K562 (cell line): ENCODE measurements around the gene TSPAN14. TPM values are rescaled to one million over a fixed set of nuclear protein-coding genes. Genes with fewer than 3 reads are reported as not detected.

Experiments used
- ATF4 ChIP-seq: fragments of 450-650 bp; formaldehyde crosslinking; IDR thresholded peaks from 2 replicates; pipeline ENCODE4 v1.4.0; 2022; ENCODE audit warnings: mild to moderate bottlenecking, moderate library complexity
- BCOR ChIP-seq: fragments of 450-650 bp; IDR thresholded peaks from 2 replicates; pipeline ENCODE4 v1.6.1; 2016
- BRD9 ChIP-seq: fragments of 450-650 bp; IDR thresholded peaks from 2 replicates; pipeline ENCODE4 v1.6.1; 2018; ENCODE audit warnings: low read depth; ENCODE audit not compliant: partially characterized antibody
- CBFA2T3 ChIP-seq: fragments of 450-650 bp; IDR thresholded peaks from 2 replicates; pipeline ENCODE4 v1.6.1; 2017
- CREB1 ChIP-seq, 2 experiments: sonication (generic) in 1 of 2; formaldehyde crosslinking in 1 of 2; IDR thresholded peaks; 2 replicates each; pipeline versions ENCODE4 v1.6.1 to v1.8.0; 2012 to 2022; ENCODE audit warnings: inconsistent platforms in 1 of 2, mild to moderate bottlenecking in 1 of 2, missing genetic modification reagents in 1 of 2, moderate library complexity in 1 of 2
- CREM ChIP-seq: IDR thresholded peaks from 2 replicates; pipeline ENCODE4 v1.6.1; 2014; ENCODE audit warnings: antibody characterized with exemption, low read depth
- DPF2 ChIP-seq: fragments of 450-650 bp; IDR thresholded peaks from 2 replicates; pipeline ENCODE4 v1.6.1; 2016
- ELF1 ChIP-seq: fragments of 200-800 bp; sonication (Bioruptor generic); IDR thresholded peaks from 2 replicates; pipeline ENCODE4 v1.6.1; 2016; ENCODE audit warnings: missing genetic modification characterization, missing compliant biosample characterization
- EWSR1 ChIP-seq: fragments of 450-650 bp; IDR thresholded peaks from 2 replicates; pipeline ENCODE4 v1.6.1; 2018; ENCODE audit warnings: borderline replicate concordance, mild to moderate bottlenecking, low read depth, moderate library complexity; ENCODE audit not compliant: partially characterized antibody
- HNRNPLL ChIP-seq: fragments of 200-400 bp; formaldehyde crosslinking; IDR thresholded peaks from 2 replicates; pipeline ENCODE4 v1.6.1; 2017; ENCODE audit warnings: low read length, low read depth, mild to moderate bottlenecking; ENCODE audit not compliant: poor library complexity, severe bottlenecking
- MCM3 ChIP-seq: fragments of 450-650 bp; IDR thresholded peaks from 2 replicates; pipeline ENCODE4 v1.6.1; 2016
- MYBL2 ChIP-seq, 2 experiments: fragments of 450-650 bp in 1 of 2; sonication (generic) in 1 of 2; formaldehyde crosslinking in 1 of 2; IDR thresholded peaks; 2 replicates each; pipeline versions ENCODE4 v1.6.1 to v1.8.1; 2017 to 2022; ENCODE audit warnings: borderline replicate concordance in 1 of 2, inconsistent platforms in 1 of 2, low read depth in 1 of 2, mild to moderate bottlenecking in 1 of 2, missing genetic modification reagents in 1 of 2, moderate library complexity in 1 of 2
- NR2C2 ChIP-seq, 2 experiments: fragments of 200-800 bp in 1 of 2; sonication (Bioruptor generic) in 1 of 2; sonication (generic) in 1 of 2; formaldehyde crosslinking in 1 of 2; IDR thresholded peaks; 2 replicates each; pipeline versions ENCODE4 v1.6.1 to v1.8.0; 2016 to 2022; ENCODE audit warnings: mild to moderate bottlenecking in 1 of 2, missing compliant biosample characterization in 1 of 2, missing genetic modification characterization in 1 of 2, missing genetic modification reagents in 1 of 2
- PURB ChIP-seq: sonication (generic); formaldehyde crosslinking; IDR thresholded peaks from 2 replicates; pipeline ENCODE4 v1.9.0; 2021; ENCODE audit warnings: low read depth, mild to moderate bottlenecking, missing genetic modification reagents
- RCOR1 ChIP-seq, 2 experiments: IDR thresholded peaks; 2 replicates each; pipeline ENCODE4 v1.6.1; 2012; ENCODE audit warnings: low read depth in 2 of 2, low read length in 2 of 2, borderline replicate concordance in 1 of 2, improper control_type of control experiment in 1 of 2
- SMARCC2 ChIP-seq: fragments of 450-650 bp; IDR thresholded peaks from 2 replicates; pipeline ENCODE4 v1.6.1; 2017; ENCODE audit warnings: antibody characterized with exemption, moderate library complexity, mild to moderate bottlenecking, low read depth
- SPI1 ChIP-seq: IDR thresholded peaks from 2 replicates; pipeline ENCODE4 v1.6.1; 2011; ENCODE audit warnings: low read depth, low read length, control low read depth, borderline replicate concordance
- STAG1 ChIP-seq: sonication (generic); formaldehyde crosslinking; IDR thresholded peaks from 2 replicates; pipeline ENCODE4 v1.5.0; 2020; ENCODE audit warnings: missing genetic modification reagents, borderline replicate concordance
- TAF1 ChIP-seq: IDR thresholded peaks from 2 replicates; pipeline ENCODE4 v1.6.1; 2011; ENCODE audit warnings: mild to moderate bottlenecking, low read length, moderate library complexity; ENCODE audit not compliant: insufficient read depth, control insufficient read depth, severe bottlenecking; ENCODE audit errors: extremely low read depth
- THRAP3 ChIP-seq: fragments of 450-650 bp; IDR thresholded peaks from 2 replicates; pipeline ENCODE4 v1.6.1; 2016; ENCODE audit warnings: mild to moderate bottlenecking, inconsistent platforms, borderline replicate concordance
- TRIM24 ChIP-seq, 2 experiments: fragments of 450-650 bp; IDR thresholded peaks; 2 replicates each; pipeline ENCODE4 v1.6.1; 2016
- TSHZ1 ChIP-seq: fragments of 250-450 bp; sonication (Bioruptor Pico); IDR thresholded peaks from 2 replicates; pipeline ENCODE4 v1.4.0; 2020; ENCODE audit warnings: mild to moderate bottlenecking, moderate library complexity
- WHSC1 ChIP-seq: IDR thresholded peaks from one replicate; pipeline ENCODE4 v1.6.1; 2012; ENCODE audit warnings: low read length, control low read depth, inconsistent platforms
- ZNF184 ChIP-seq: sonication (generic); formaldehyde crosslinking; IDR thresholded peaks from 2 replicates; pipeline ENCODE4 v1.5.0; 2020; ENCODE audit warnings: missing genetic modification reagents
- ZNF583 ChIP-seq: fragments of 250-450 bp; sonication (Bioruptor Pico); IDR thresholded peaks from 2 replicates; pipeline ENCODE4 v1.4.0; 2020
- ZNF764 ChIP-seq: fragments of 250-450 bp; sonication (Bioruptor Pico); IDR thresholded peaks from 2 replicates; pipeline ENCODE4 v1.4.0; 2020; ENCODE audit warnings: low read depth, mild to moderate bottlenecking, moderate library complexity
- polyA plus RNA-seq, 8 experiments: library from polyadenylated mRNA; depleted of rRNA in 4 of 8; stranded (reverse) in 5 of 8; unstranded in 3 of 8; fragments of >200 nt; fragmentation: Nextera tagmentation in 2 of 8; fragmentation: Illumina TruSeq in 1 of 8; extraction: Ambion mirVana in 2 of 8; extraction: Trizol in 1 of 8; gene quantifications; 2 replicates each; pipeline versions ENCODE4 v1.2.1 to v1.2.3, GENCODE V29; 2011 to 2014; ENCODE audit warnings: inconsistent platforms in 1 of 8, missing spikeins in 1 of 8
- total RNA-seq, 7 experiments: library from RNA; depleted of rRNA in 6 of 7; stranded (reverse); fragments of >200 nt in 6 of 7; fragmentation: Illumina TruSeq in 2 of 7; extraction: Trizol in 2 of 7; gene quantifications; 2 replicates each; pipeline versions ENCODE4 v1.2.1 to v1.2.3, GENCODE V29; 2011 to 2021; ENCODE audit warnings: low replicate concordance in 1 of 7

TSPAN14 gene
- total and polyA plus RNA-seq, 9 of the 15 experiments (the other 6 are each of a cell fraction or from before 2014, with no cell fraction given): 5.8 to 92.9 (median 23.3) TPM

- TF ChIP-seq DPF2: no peak
- TF ChIP-seq SMARCC2: no peak
- TF ChIP-seq RCOR1 (IDR thresholded peaks at IDR 0.05; ENCODE audit: borderline replicate concordance in 1 of 2, low read depth in 2 of 2, low read length in 2 of 2): no peak
- no peak for TF ChIP-seq BCOR
- peak; percentile 89 for TF ChIP-seq CREM
- no peak for TF ChIP-seq CREB1 (IDR thresholded peaks at IDR 0.05)
- peak; percentile 54 for TF ChIP-seq CREB1 (CRISPR knock-in tag; IDR thresholded peaks at IDR 0.05)
- TF ChIP-seq WHSC1: no peak
- no peak for TF ChIP-seq ZNF184 (CRISPR knock-in tag)
- TF ChIP-seq PURB (CRISPR knock-in tag): no peak
- no peak for TF ChIP-seq TAF1
- TF ChIP-seq EWSR1: no peak
- no peak for TF ChIP-seq HNRNPLL
- TF ChIP-seq MYBL2 (IDR thresholded peaks at IDR 0.05; ENCODE audit: low read depth): no peak
- TF ChIP-seq MYBL2 (CRISPR knock-in tag; IDR thresholded peaks at IDR 0.05; ENCODE audit: borderline replicate concordance): no peak
- TF ChIP-seq BRD9: no peak
- peak; percentile 43 for TF ChIP-seq CBFA2T3
- TF ChIP-seq MCM3: no peak
- no peak for TF ChIP-seq ZNF583 (CRISPR knock-in tag)
- no peak for TF ChIP-seq NR2C2 (CRISPR knock-in tag; IDR thresholded peaks at IDR 0.05)
- no peak for TF ChIP-seq NR2C2 (tag; IDR thresholded peaks at IDR 0.05)
- no peak; the same call in 1 of the 2 replicates for TF ChIP-seq STAG1 (CRISPR knock-in tag)
- no peak for TF ChIP-seq ZNF764 (CRISPR knock-in tag)
- TF ChIP-seq TRIM24 (IDR thresholded peaks at IDR 0.05): no peak
- no peak for TF ChIP-seq ATF4 (CRISPR knock-in tag)
- TF ChIP-seq TSHZ1 (CRISPR knock-in tag): no peak
- TF ChIP-seq SPI1: 0 out of 2 replicates have a peak, but pooled peaks have one; percentile 8
- 0 out of 2 replicates have a peak, but pooled peaks have one; percentile 22 for TF ChIP-seq ELF1 (tag)
- no peak for TF ChIP-seq THRAP3
Measured at GRCh38 chr10:80443531-80443974, 10.6 kb upstream of the TSPAN14 start (continued).
